Panc1 (cell line): ENCODE results near the gene ADRB1. TPM values are rescaled to one million over a fixed set of nuclear protein-coding genes. Genes with fewer than 3 reads are reported as not detected.

ENCODE experiments used
- ATAC-seq: fragments of 200-7000 bp; cut with Tn5 transposase; 2 replicates; pipeline ENCODE4 v1.9.1; 2020; ENCODE audit warnings: mild to moderate bottlenecking, moderate library complexity
- BruUV-seq: library from RNA; stranded (reverse); fragments of 400-500 nt; replicated peaks from 2 replicates; lab custom pipeline; 2021; lab: Mats Ljungman, UMichigan
- CTCF ChIA-PET: fragments of 300-600 bp; sonication (Branson Sonifier 250); formaldehyde crosslinking; loops from one replicate; lab custom pipeline; 2022; ENCODE audit warnings: antibody characterized with exemption; lab: Charles Lee
- POLR2A ChIA-PET: fragments of 300-600 bp; sonication (Branson Sonifier 250); formaldehyde crosslinking; loops from one replicate; lab custom pipeline; 2022; ENCODE audit warnings: antibody characterized with exemption; lab: Charles Lee
- DNase-seq: peaks from one replicate; pipeline ENCODE4 v3.0.0-alpha.2; 2010; ENCODE audit warnings: low read depth, low spot score
- H3K27ac ChIP-seq: 2 replicates; pipeline ENCODE4 v1.5.1; 2011; ENCODE audit warnings: mild to moderate bottlenecking, low read length, inconsistent platforms
- H3K27me3 ChIP-seq: fragments of 200-500 bp; sonication (Bioruptor generic); 2 replicates; pipeline ENCODE4 v1.6.0; 2014; ENCODE audit warnings: low read length, inconsistent platforms; ENCODE audit not compliant: control insufficient read depth, insufficient read depth
- H3K36me3 ChIP-seq: fragments of 200-500 bp; sonication (Bioruptor generic); 2 replicates; pipeline ENCODE4 v1.5.1; 2014; ENCODE audit warnings: inconsistent platforms, mild to moderate bottlenecking, low read length, moderate library complexity; ENCODE audit not compliant: control insufficient read depth, insufficient read depth
- H3K4me1 ChIP-seq: 2 replicates; pipeline ENCODE4 v1.5.1; 2011; ENCODE audit warnings: inconsistent platforms, mild to moderate bottlenecking, low read length, moderate library complexity; ENCODE audit not compliant: control insufficient read depth, insufficient read depth
- H3K4me3 ChIP-seq, 2 experiments: 2 replicates each; pipeline ENCODE4 v1.5.1; 2011 to 2012; ENCODE audit warnings: low read depth in 2 of 2, low read length in 2 of 2, mild to moderate bottlenecking in 2 of 2, inconsistent platforms in 1 of 2, moderate library complexity in 1 of 2
- H3K9me3 ChIP-seq: fragments of 200-500 bp; sonication (Bioruptor generic); 2 replicates; pipeline ENCODE4 v1.5.1; 2014; ENCODE audit warnings: low read depth, mild to moderate bottlenecking, inconsistent platforms, low read length, moderate library complexity; ENCODE audit not compliant: control insufficient read depth, insufficient read depth
- POLR2AphosphoS5 ChIP-seq: IDR thresholded peaks from 2 replicates; pipeline ENCODE4 v1.6.1; 2012; ENCODE audit warnings: mild to moderate bottlenecking, low read depth, low read length, moderate library complexity
- REST ChIP-seq, 2 experiments: IDR thresholded peaks; 2 replicates each; pipeline ENCODE4 v1.6.1; 2011 to 2012; ENCODE audit warnings: low read depth in 2 of 2, control low read depth in 1 of 2, low read length in 1 of 2, mild to moderate bottlenecking in 1 of 2, moderate library complexity in 1 of 2; ENCODE audit not compliant: insufficient read depth in 1 of 2
- SIN3A ChIP-seq: IDR thresholded peaks from 2 replicates; pipeline ENCODE4 v1.6.1; 2012; ENCODE audit warnings: low read depth, mild to moderate bottlenecking, low read length, moderate library complexity, borderline replicate concordance; ENCODE audit not compliant: insufficient read depth
- TCF7L2 ChIP-seq: IDR thresholded peaks from 2 replicates; pipeline ENCODE4 v1.6.1; 2011; ENCODE audit warnings: mild to moderate bottlenecking, low read depth, low read length, inconsistent platforms
- in situ Hi-C: cut with HindIII; loops from 2 replicates; pipeline ENCODE4 v1.10.0; 2016; ENCODE audit warnings: low sequenced_read_pairs, low pct_unique_long_range_greater_than_20kb
- intact Hi-C: fragments of 100-400 bp; cut with micrococcal nuclease; formaldehyde crosslinking; loops from one replicate; pipeline ENCODE4 v1.10.0; 2022; ENCODE audit not compliant: unreplicated experiment
- total RNA-seq: library from RNA; stranded (reverse); gene quantifications from one replicate; pipeline ENCODE4 v1.2.1, GENCODE V29; 2021; ENCODE audit not compliant: unreplicated experiment
- TF ChIP-seq, protein P1 (sequence below): fragments of 450-650 bp; IDR thresholded peaks from 2 replicates; pipeline ENCODE4 v1.5.1; 2017; ENCODE audit warnings: mild to moderate bottlenecking

Gene ADRB1
- total RNA-seq, 1 experiment from 2014 or later, result 12.9 TPM

DNA sequence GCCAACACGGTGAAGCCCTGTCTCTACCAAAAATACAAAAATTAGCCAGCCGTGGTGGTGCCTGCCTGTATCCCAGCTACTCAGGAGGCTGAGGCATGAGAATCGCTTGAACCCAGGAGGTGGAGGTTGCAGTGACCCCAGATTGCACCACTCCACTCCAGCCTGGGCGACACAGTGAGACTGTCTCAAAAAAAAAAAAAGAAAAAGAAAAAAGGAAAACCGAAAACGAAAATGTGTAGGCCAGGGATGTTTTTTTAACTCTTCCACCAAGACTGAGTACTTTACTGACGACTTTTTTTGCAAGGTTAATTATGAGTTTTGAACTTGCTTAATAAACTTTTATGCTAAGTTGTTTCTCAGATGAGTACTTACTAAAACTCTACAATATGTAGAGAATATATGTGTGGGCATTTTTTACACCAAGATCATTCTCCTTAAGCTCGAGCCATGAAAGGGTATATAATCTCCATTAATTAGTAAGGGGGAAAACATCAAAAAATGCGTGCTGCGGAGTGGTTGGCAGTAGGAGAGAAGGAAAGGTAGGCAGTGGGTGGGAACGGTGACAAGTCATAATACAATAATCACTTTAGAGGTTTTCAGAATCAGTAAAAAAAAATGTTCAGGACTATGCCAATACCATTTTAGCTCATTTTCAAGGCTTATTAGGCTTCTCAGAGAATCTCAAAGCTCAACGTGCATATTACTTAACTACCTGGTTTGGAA, 8.6 kb upstream of the ADRB1 start:
- no peak for TF ChIP-seq TCF7L2
- no peak for TF ChIP-seq SIN3A
- no peak for TF ChIP-seq POLR2AphosphoS5
- TF ChIP-seq, protein P1, sequence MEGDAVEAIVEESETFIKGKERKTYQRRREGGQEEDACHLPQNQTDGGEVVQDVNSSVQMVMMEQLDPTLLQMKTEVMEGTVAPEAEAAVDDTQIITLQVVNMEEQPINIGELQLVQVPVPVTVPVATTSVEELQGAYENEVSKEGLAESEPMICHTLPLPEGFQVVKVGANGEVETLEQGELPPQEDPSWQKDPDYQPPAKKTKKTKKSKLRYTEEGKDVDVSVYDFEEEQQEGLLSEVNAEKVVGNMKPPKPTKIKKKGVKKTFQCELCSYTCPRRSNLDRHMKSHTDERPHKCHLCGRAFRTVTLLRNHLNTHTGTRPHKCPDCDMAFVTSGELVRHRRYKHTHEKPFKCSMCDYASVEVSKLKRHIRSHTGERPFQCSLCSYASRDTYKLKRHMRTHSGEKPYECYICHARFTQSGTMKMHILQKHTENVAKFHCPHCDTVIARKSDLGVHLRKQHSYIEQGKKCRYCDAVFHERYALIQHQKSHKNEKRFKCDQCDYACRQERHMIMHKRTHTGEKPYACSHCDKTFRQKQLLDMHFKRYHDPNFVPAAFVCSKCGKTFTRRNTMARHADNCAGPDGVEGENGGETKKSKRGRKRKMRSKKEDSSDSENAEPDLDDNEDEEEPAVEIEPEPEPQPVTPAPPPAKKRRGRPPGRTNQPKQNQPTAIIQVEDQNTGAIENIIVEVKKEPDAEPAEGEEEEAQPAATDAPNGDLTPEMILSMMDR, result no peak
- no peak for TF ChIP-seq REST (IDR thresholded peaks at IDR 0.05; ENCODE audit: insufficient read depth in 1 of 2, low read depth in 2 of 2, low read length in 1 of 2)
- in situ Hi-C loops, result no loop called here
- CTCF ChIA-PET, result no interaction called here
- H3K4me1 ChIP-seq, result peaks cover 12% of the 10 kb centered on the region
- no peaks in the 10 kb centered on the region for H3K36me3 ChIP-seq
- POLR2A ChIA-PET, result no interaction called here
- intact Hi-C loops, result no loop called here
- H3K9me3 ChIP-seq, result 0 out of 2 replicates have a peak, but pooled peaks cover 2% of the 10 kb centered on the region
- DNase-seq (no peak), ATAC-seq (no peak)
- no peaks in the 10 kb centered on the region for H3K27me3 ChIP-seq
- BruUV-seq, result no TSS peak
- no peak overlapping the region for H3K4me3 ChIP-seq
- H3K27ac ChIP-seq, result peak overlapping the region; percentile 12; the same call in 1 of the 2 replicates

- no peak overlapping the region for H3K4me3 ChIP-seq
- intact Hi-C loops, result no loop called here
- CTCF ChIA-PET, result interaction anchor here (0.8 kb wide), 1 partner anchor 40 kb away, joined by 3 read pairs; no protein-coding TSS in a partner anchor
- peaks cover 14% of the 10 kb centered on the region for H3K4me1 ChIP-seq
- in situ Hi-C loops, result no loop called here
- DNase-seq (no peak), ATAC-seq (no peak)
- POLR2A ChIA-PET, result no interaction called here
- H3K27me3 ChIP-seq, result no peaks in the 10 kb centered on the region
- H3K9me3 ChIP-seq, result 0 out of 2 replicates have a peak, but pooled peaks cover 2% of the 10 kb centered on the region
- H3K27ac ChIP-seq, result peak overlapping the region; percentile 12; the same call in 1 of the 2 replicates
- no TSS peak for BruUV-seq
- no peaks in the 10 kb centered on the region for H3K36me3 ChIP-seq
- TF ChIP-seq, protein P1, result no peak
- TF ChIP-seq SIN3A (no peak), REST (IDR thresholded peaks at IDR 0.05; ENCODE audit: insufficient read depth in 1 of 2, low read depth in 2 of 2, low read length in 1 of 2) (no peak), POLR2AphosphoS5 (no peak), TCF7L2 (no peak)
Observed at GRCh38 chr10:114035791-114036190, 7.9 kb upstream of the ADRB1 start.
